Coronary artery (tissue), 2 donors: ENCODE measurements around the gene C2orf81.

Experiments
- DNase-seq: peaks from one replicate; pipeline ENCODE4 v3.0.0-alpha.2; 2017; ENCODE audit warnings: low spot score
- H3K27ac ChIP-seq, 2 donors: fragments of 200-600 bp; sonication (generic); one replicate each; pipeline ENCODE4 v1.5.1; 2016 to 2019
- H3K4me3 ChIP-seq: fragments of 200-600 bp; sonication (generic); 2 replicates; pipeline ENCODE4 v1.5.1; 2016; ENCODE audit warnings: mild to moderate bottlenecking, moderate library complexity
- TF ChIP-seq, protein P1 (sequence below): fragments of 200-600 bp; sonication (generic); IDR thresholded peaks from one replicate; pipeline ENCODE4 v1.5.1; 2019; ENCODE audit warnings: antibody characterized with exemption

C2orf81 gene

DNA sequence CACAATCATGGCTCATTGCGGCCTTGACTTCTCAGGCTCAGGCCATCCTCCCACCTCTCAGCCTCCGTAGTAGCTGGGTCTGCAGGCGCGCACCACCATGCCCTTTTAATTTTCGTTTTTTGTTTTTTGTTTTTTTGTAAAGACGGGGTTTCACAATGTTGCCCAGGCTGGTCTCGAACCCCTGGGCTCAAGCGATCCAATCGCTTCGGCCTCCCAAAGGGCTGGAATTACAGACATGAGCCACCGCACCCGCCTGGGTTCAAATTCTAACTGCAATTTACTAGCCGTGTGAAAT is 29.0 kb downstream of the C2orf81 start:
- DNase-seq, result no peak
- TF ChIP-seq, protein P1, sequence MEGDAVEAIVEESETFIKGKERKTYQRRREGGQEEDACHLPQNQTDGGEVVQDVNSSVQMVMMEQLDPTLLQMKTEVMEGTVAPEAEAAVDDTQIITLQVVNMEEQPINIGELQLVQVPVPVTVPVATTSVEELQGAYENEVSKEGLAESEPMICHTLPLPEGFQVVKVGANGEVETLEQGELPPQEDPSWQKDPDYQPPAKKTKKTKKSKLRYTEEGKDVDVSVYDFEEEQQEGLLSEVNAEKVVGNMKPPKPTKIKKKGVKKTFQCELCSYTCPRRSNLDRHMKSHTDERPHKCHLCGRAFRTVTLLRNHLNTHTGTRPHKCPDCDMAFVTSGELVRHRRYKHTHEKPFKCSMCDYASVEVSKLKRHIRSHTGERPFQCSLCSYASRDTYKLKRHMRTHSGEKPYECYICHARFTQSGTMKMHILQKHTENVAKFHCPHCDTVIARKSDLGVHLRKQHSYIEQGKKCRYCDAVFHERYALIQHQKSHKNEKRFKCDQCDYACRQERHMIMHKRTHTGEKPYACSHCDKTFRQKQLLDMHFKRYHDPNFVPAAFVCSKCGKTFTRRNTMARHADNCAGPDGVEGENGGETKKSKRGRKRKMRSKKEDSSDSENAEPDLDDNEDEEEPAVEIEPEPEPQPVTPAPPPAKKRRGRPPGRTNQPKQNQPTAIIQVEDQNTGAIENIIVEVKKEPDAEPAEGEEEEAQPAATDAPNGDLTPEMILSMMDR, result no peak
- Histone ChIP-seq H3K27ac (no peak overlapping the region), H3K4me3 (peak overlapping the region; percentile 99)

DNA sequence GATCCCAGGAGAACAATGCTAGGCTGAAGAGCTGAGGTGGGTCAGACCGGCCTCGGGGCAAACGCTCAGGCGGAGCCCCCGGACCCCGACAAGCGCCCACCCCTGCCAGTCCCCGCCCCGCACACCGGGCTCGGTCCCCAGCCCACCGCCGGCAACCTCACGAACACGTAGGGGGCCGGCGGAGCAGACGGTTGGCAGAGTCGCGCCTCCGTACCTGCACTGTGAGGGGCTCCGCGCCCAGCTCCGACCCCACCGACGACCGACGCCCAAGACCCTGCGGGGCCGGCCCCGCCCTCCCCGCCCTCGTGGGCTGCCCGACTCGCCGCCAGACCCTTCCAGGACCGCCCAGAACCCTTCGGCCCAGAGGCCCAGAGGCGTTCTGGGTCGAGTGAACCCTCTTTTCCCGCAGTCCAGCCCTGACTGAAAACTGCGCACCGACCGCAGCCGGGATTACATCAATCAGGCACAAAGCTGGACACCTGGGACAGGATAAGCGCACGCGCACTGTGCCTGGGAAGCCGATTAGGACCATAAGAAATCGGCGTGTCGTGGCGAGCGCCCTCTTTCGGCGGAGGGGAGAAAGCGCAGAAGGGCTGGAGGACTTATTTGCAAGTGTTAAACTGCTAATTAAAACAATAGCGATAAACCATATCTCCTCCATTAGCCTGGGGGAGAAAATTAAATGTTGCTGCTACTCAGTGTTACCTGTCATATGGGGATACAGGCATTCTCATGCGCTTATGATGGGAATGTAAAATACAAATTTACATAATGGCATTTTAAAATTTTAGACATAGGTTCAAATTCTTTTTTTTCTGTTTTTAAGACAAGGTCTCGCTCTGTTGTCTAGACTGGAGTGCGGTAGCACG is 29.6 kb downstream of the C2orf81 start:
- peak overlapping the region; percentile 99 for H3K4me3 ChIP-seq
- DNase-seq, result peak; percentile 93
- peak overlapping the region; percentile 82 to 94 for H3K27ac ChIP-seq
- TF ChIP-seq, protein P1, result peak; percentile 98

DNA sequence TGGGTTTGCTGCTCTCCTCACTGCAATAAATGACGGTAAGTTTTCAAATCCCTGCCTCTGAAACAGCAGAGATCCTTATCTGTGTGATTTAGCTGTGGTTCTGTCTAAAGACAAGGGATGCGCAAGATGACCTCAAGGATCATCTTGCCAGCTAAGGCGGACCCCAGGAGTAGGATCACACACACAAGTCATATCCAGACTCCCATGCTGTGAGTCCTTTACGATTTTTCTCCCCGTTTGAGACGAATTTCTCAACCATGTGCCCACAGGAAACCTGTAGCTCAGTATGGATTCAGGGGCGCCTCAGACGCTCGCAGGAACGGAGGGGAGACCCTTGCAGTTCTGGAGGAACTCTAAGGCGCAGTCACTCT is 30.2 kb downstream of the C2orf81 start:
- H3K27ac ChIP-seq, result peak overlapping the region; percentile 82 to 94

DNA sequence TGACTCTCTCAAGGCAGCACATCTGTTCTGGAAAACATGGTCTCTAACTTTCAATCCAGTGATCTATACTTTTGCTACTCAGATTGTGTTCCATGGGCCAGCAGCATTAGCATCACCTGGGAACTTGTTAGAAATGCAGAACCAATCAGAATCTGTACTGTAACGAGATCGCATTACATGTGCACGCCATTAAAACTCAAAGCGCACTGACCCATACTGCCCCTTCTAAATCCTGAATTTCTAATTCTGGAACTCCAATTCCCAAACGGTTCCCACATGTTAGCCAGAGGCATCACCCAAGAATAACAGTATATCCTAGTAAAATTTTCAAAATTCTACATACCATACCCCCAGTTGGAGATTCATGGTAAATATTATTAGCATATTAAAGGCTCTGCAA is 30.8 kb downstream of the C2orf81 start:
- peak overlapping the region; percentile 99 for H3K4me3 ChIP-seq
- no peak overlapping the region for H3K27ac ChIP-seq

More for the DNA sequence above, 30.2 kb downstream of the C2orf81 start:
- TF ChIP-seq, protein P1, result no peak
- DNase-seq, result no peak
- peak overlapping the region; percentile 99 for H3K4me3 ChIP-seq

DNA sequence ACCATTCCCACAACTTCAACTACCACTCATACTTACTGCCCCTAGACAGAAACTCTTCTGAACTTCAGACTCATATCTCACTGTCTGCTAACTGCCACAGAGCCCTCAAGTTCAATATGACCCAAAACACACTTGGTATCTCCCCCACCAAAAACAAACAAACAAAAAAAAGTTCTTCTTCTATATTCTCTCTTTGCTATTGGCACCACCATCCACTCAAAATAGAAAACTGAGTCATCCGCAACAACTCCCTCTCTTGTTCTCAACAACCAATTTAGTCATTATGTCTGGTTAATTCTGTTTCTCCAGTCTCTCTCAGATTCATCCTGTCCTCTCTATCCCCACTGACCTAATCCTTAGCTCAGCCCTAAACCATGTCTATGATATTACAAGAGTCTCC is 34.1 kb downstream of the C2orf81 start:
- Histone ChIP-seq H3K4me3 (no peak overlapping the region), H3K27ac (peak overlapping the region in 1 of 2 donors; percentile 24)
- DNase-seq, result no peak
- TF ChIP-seq, protein P1, result no peak

More for the DNA sequence above, 30.8 kb downstream of the C2orf81 start:
- DNase-seq, result no peak
- TF ChIP-seq, protein P1, result no peak

DNA sequence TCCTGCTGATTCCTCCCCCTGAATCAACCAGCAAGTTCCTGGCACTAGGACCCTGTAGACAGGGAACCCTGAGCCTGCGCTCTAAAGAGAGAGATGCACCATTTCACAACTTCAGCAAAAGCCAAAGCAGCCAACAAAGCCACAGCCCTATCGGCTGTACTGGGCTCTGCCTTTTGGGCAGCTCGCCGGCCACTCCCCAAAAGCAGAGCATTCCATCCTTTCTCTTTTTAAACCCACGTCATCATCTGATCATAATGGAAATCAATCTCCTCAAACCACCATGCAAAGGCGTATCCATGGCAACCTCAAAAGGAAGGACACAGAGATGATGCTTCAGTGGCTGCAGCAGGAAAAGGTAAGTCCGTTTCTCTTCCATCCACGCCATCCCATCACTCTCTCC is 36.0 kb downstream of the C2orf81 start:
- H3K27ac ChIP-seq, result no peak overlapping the region
- H3K4me3 ChIP-seq, result no peak overlapping the region
- DNase-seq, result no peak
- TF ChIP-seq, protein P1, result no peak

DNA sequence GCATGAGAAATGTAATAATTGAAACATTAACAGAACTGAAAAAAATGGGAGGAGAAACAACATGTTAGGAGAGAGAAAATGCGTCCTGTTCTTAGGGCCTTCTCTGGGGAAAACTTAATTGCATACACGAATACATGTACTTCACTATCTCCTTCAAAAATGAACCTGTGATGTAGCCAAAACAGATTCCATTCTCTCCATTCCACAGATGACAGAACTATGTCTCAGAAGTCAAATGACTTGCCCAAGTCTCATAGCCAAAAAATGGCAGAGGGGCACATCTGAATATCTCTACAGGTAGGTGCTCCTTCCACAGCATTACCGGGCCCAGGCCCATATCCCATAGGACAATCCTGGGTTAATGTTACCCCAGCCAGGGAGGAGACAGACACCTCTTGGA is 37.4 kb downstream of the C2orf81 start:
- no peak for DNase-seq
- no peak overlapping the region for H3K27ac ChIP-seq
- TF ChIP-seq, protein P1, result no peak
- no peak overlapping the region for H3K4me3 ChIP-seq
